ENCODE measurements around the gene COBL.

Gene COBL

GRCh38 chr7:51256916-51257315, 59.7 kb downstream of the COBL start:
- no peak for DNase-seq (ENCODE audit: low read depth)
- no peak for TF ChIP-seq CTCF (IDR thresholded peaks at IDR 0.05; ENCODE audit: insufficient read depth, low read depth, low read length, missing control alignments)
- no peak overlapping the region for H3K4me3 ChIP-seq (ENCODE audit: low read length)

- no peak overlapping the region for H3K4me3 ChIP-seq (ENCODE audit: low read length)
- TF ChIP-seq CTCF (IDR thresholded peaks at IDR 0.05; ENCODE audit: insufficient read depth, low read depth, low read length, missing control alignments): no peak
- DNase-seq (ENCODE audit: low read depth): no peak
Observed at GRCh38 chr7:51256209-51256781, 60.3 kb downstream of the COBL start.

GRCh38 chr7:51255536-51256208, 60.9 kb downstream of the COBL start:
- no peak overlapping the region for H3K4me3 ChIP-seq (ENCODE audit: low read length)
- TF ChIP-seq CTCF (IDR thresholded peaks at IDR 0.05; ENCODE audit: insufficient read depth, low read depth, low read length, missing control alignments): no peak
- DNase-seq (ENCODE audit: low read depth): peak; percentile 19

GRCh38 chr7:51255036-51255435, 61.6 kb downstream of the COBL start:
- H3K4me3 ChIP-seq (ENCODE audit: low read length): no peak overlapping the region
- DNase-seq (ENCODE audit: low read depth): no peak
- no peak for TF ChIP-seq CTCF (IDR thresholded peaks at IDR 0.05; ENCODE audit: insufficient read depth, low read depth, low read length, missing control alignments)

GRCh38 chr7:51253157-51253556, 63.5 kb downstream of the COBL start:
- no peak overlapping the region for H3K4me3 ChIP-seq (ENCODE audit: low read length)
- TF ChIP-seq CTCF (IDR thresholded peaks at IDR 0.05; ENCODE audit: insufficient read depth, low read depth, low read length, missing control alignments): peak; percentile 27
- no peak for DNase-seq (ENCODE audit: low read depth)

- no peak for DNase-seq (ENCODE audit: low read depth)
- no peak for TF ChIP-seq CTCF (IDR thresholded peaks at IDR 0.05; ENCODE audit: insufficient read depth, low read depth, low read length, missing control alignments)
- no peak overlapping the region for H3K4me3 ChIP-seq (ENCODE audit: low read length)
Observed at GRCh38 chr7:51251290-51251689, 65.3 kb downstream of the COBL start.

GRCh38 chr7:51250512-51250911, 66.1 kb downstream of the COBL start:
- DNase-seq (ENCODE audit: low read depth): no peak
- no peak overlapping the region for H3K4me3 ChIP-seq (ENCODE audit: low read length)
- no peak for TF ChIP-seq CTCF (IDR thresholded peaks at IDR 0.05; ENCODE audit: insufficient read depth, low read depth, low read length, missing control alignments)
